ENCODE results near the gene ARHGEF38.

ARHGEF38 gene

GRCh38 chr4:105588252-105588651 lies 35.8 kb downstream of the ARHGEF38 start:
- Histone ChIP-seq H3K27me3 (ENCODE audit: control insufficient read depth in 5 of 5, insufficient read depth in 4 of 5, low read length in 5 of 5) (no peaks in the 10 kb centered on the region), H3K27ac (ENCODE audit: low read depth, low read length) (no peak overlapping the region), H3K4me3 (ENCODE audit: low read depth in 1 of 5, low read length in 5 of 5) (no peak overlapping the region), H3K36me3 (ENCODE audit: control insufficient read depth in 5 of 5, insufficient read depth in 5 of 5, low read length in 5 of 5) (no peaks in the 10 kb centered on the region), H3K9me3 (ENCODE audit: control insufficient read depth in 5 of 5, low read length in 5 of 5) (no peaks in the 10 kb centered on the region), H3K9ac (ENCODE audit: low read length in 5 of 5) (no peak overlapping the region), H3K4me1 (ENCODE audit: control insufficient read depth in 5 of 5, insufficient read depth in 5 of 5, low read length in 5 of 5) (no peaks in the 10 kb centered on the region)

DNA sequence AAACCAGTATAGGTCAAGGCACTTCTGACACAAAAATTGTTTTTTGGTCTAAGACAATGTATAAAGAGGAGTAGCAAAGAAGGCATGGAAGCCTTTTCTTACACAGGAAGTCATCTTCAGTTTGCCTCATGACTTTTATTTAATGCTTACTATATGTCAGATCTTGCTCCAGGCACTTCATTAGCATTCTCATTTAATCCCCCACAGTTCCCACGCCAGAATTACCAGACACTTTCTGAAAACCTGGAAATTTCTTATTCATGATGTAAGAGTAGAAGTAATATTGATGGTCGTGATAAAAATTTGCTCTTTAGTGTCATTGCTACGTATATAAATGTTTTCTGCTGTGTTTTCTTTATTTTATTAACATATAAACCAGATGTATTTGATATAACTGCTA lies 39.2 kb downstream of the ARHGEF38 start:
- H3K27me3 ChIP-seq (ENCODE audit: control insufficient read depth in 5 of 5, insufficient read depth in 4 of 5, low read length in 5 of 5): peaks cover 0 to 2% (median 0%) of the 10 kb centered on the region in 5 donors
- H3K9me3 ChIP-seq (ENCODE audit: control insufficient read depth in 5 of 5, low read length in 5 of 5): no peaks in the 10 kb centered on the region
- no peak overlapping the region for H3K27ac ChIP-seq (ENCODE audit: low read depth, low read length)
- H3K4me3 ChIP-seq (ENCODE audit: low read depth in 1 of 5, low read length in 5 of 5): no peak overlapping the region
- H3K9ac ChIP-seq (ENCODE audit: low read length in 5 of 5): no peak overlapping the region
- no peaks in the 10 kb centered on the region for H3K36me3 ChIP-seq (ENCODE audit: control insufficient read depth in 5 of 5, insufficient read depth in 5 of 5, low read length in 5 of 5)
- H3K4me1 ChIP-seq (ENCODE audit: control insufficient read depth in 5 of 5, insufficient read depth in 5 of 5, low read length in 5 of 5): no peaks in the 10 kb centered on the region

- Histone ChIP-seq H3K9me3 (ENCODE audit: control insufficient read depth in 5 of 5, low read length in 5 of 5) (no peaks in the 10 kb centered on the region), H3K36me3 (ENCODE audit: control insufficient read depth in 5 of 5, insufficient read depth in 5 of 5, low read length in 5 of 5) (no peaks in the 10 kb centered on the region), H3K27me3 (ENCODE audit: control insufficient read depth in 5 of 5, insufficient read depth in 4 of 5, low read length in 5 of 5) (peaks cover 0 to 2% (median 0%) of the 10 kb centered on the region in 5 donors), H3K4me3 (ENCODE audit: low read depth in 1 of 5, low read length in 5 of 5) (no peak overlapping the region), H3K4me1 (ENCODE audit: control insufficient read depth in 5 of 5, insufficient read depth in 5 of 5, low read length in 5 of 5) (no peaks in the 10 kb centered on the region), H3K9ac (ENCODE audit: low read length in 5 of 5) (no peak overlapping the region), H3K27ac (ENCODE audit: low read depth, low read length) (no peak overlapping the region)
Measured at GRCh38 chr4:105594099-105595010, 41.9 kb downstream of the ARHGEF38 start.

DNA sequence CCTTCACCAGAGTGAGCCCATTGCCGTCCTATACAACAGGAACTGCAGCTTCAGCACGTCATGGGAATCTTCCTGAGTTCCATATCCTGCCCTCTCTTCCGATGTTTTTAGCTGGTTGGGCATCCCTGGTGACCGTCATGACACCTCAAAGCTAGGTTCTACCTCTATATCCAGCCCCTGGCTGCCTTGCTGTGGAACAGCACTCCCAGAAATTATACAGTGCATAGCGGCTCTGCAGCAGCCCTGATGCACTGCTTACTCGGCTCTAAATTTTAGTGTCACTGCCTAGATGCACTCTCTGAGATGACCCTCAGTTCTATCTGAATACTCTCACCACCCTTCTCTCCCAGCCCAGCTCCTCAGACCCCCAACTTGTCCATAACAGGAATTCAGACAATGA lies 44.3 kb downstream of the ARHGEF38 start:
- no peak overlapping the region for H3K9ac ChIP-seq (ENCODE audit: low read length in 5 of 5)
- no peak overlapping the region for H3K4me3 ChIP-seq (ENCODE audit: low read depth in 1 of 5, low read length in 5 of 5)
- no peak overlapping the region for H3K27ac ChIP-seq (ENCODE audit: low read depth, low read length)
- H3K4me1 ChIP-seq (ENCODE audit: control insufficient read depth in 5 of 5, insufficient read depth in 5 of 5, low read length in 5 of 5): no peaks in the 10 kb centered on the region
- peaks cover 0 to 2% (median 0%) of the 10 kb centered on the region in 5 donors for H3K27me3 ChIP-seq (ENCODE audit: control insufficient read depth in 5 of 5, insufficient read depth in 4 of 5, low read length in 5 of 5)
- no peaks in the 10 kb centered on the region for H3K9me3 ChIP-seq (ENCODE audit: control insufficient read depth in 5 of 5, low read length in 5 of 5)
- no peaks in the 10 kb centered on the region for H3K36me3 ChIP-seq (ENCODE audit: control insufficient read depth in 5 of 5, insufficient read depth in 5 of 5, low read length in 5 of 5)

DNA sequence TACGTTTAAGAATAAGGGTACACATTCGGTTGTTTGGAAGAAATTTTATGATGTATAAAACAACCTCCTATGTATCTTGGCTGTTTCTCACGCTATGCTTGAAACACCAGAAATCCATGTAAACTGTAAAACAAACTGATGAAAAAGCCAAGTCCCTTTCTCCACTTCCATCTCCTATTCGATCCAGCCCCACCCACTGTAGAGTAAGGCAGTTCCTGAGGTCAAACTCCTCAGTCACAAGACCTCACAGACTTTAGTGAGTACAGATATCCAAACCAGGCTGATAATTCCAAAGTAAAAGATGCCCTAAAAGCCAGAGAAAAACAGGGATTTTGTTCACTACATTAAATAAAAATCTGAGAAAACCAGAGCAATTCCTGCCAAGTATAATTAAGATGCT lies 45.6 kb downstream of the ARHGEF38 start:
- no peak overlapping the region for H3K27ac ChIP-seq (ENCODE audit: low read depth, low read length)
- H3K27me3 ChIP-seq (ENCODE audit: control insufficient read depth in 5 of 5, insufficient read depth in 4 of 5, low read length in 5 of 5): peaks cover 0 to 2% (median 0%) of the 10 kb centered on the region in 5 donors
- H3K4me1 ChIP-seq (ENCODE audit: control insufficient read depth in 5 of 5, insufficient read depth in 5 of 5, low read length in 5 of 5): no peaks in the 10 kb centered on the region
- H3K36me3 ChIP-seq (ENCODE audit: control insufficient read depth in 5 of 5, insufficient read depth in 5 of 5, low read length in 5 of 5): no peaks in the 10 kb centered on the region
- H3K9ac ChIP-seq (ENCODE audit: low read length in 5 of 5): no peak overlapping the region
- H3K4me3 ChIP-seq (ENCODE audit: low read depth in 1 of 5, low read length in 5 of 5): no peak overlapping the region
- H3K9me3 ChIP-seq (ENCODE audit: control insufficient read depth in 5 of 5, low read length in 5 of 5): no peaks in the 10 kb centered on the region

GRCh38 chr4:105598787-105599186 lies 46.4 kb downstream of the ARHGEF38 start:
- Histone ChIP-seq H3K9ac (ENCODE audit: low read length in 5 of 5) (no peak overlapping the region), H3K9me3 (ENCODE audit: control insufficient read depth in 5 of 5, low read length in 5 of 5) (no peaks in the 10 kb centered on the region), H3K36me3 (ENCODE audit: control insufficient read depth in 5 of 5, insufficient read depth in 5 of 5, low read length in 5 of 5) (no peaks in the 10 kb centered on the region), H3K4me1 (ENCODE audit: control insufficient read depth in 5 of 5, insufficient read depth in 5 of 5, low read length in 5 of 5) (no peaks in the 10 kb centered on the region), H3K27ac (ENCODE audit: low read depth, low read length) (no peak overlapping the region), H3K4me3 (ENCODE audit: low read depth in 1 of 5, low read length in 5 of 5) (no peak overlapping the region), H3K27me3 (ENCODE audit: control insufficient read depth in 5 of 5, insufficient read depth in 4 of 5, low read length in 5 of 5) (peaks cover 0 to 2% (median 0%) of the 10 kb centered on the region in 5 donors)

- no peak overlapping the region for H3K4me3 ChIP-seq (ENCODE audit: low read depth in 1 of 5, low read length in 5 of 5)
- no peak overlapping the region for H3K9ac ChIP-seq (ENCODE audit: low read length in 5 of 5)
- H3K27me3 ChIP-seq (ENCODE audit: control insufficient read depth in 5 of 5, insufficient read depth in 4 of 5, low read length in 5 of 5): peaks cover 0 to 2% (median 0%) of the 10 kb centered on the region in 5 donors
- H3K4me1 ChIP-seq (ENCODE audit: control insufficient read depth in 5 of 5, insufficient read depth in 5 of 5, low read length in 5 of 5): no peaks in the 10 kb centered on the region
- H3K36me3 ChIP-seq (ENCODE audit: control insufficient read depth in 5 of 5, insufficient read depth in 5 of 5, low read length in 5 of 5): no peaks in the 10 kb centered on the region
- H3K27ac ChIP-seq (ENCODE audit: low read depth, low read length): no peak overlapping the region
- H3K9me3 ChIP-seq (ENCODE audit: control insufficient read depth in 5 of 5, low read length in 5 of 5): no peaks in the 10 kb centered on the region
Measured at GRCh38 chr4:105599482-105599881, 47.1 kb downstream of the ARHGEF38 start.

GRCh38 chr4:105599932-105600655 lies 47.7 kb downstream of the ARHGEF38 start:
- no peak overlapping the region for H3K27ac ChIP-seq (ENCODE audit: low read depth, low read length)
- no peak overlapping the region for H3K4me3 ChIP-seq (ENCODE audit: low read depth in 1 of 5, low read length in 5 of 5)
- no peaks in the 10 kb centered on the region for H3K9me3 ChIP-seq (ENCODE audit: control insufficient read depth in 5 of 5, low read length in 5 of 5)
- H3K9ac ChIP-seq (ENCODE audit: low read length in 5 of 5): no peak overlapping the region
- peaks cover 0 to 2% (median 0%) of the 10 kb centered on the region in 5 donors for H3K27me3 ChIP-seq (ENCODE audit: control insufficient read depth in 5 of 5, insufficient read depth in 4 of 5, low read length in 5 of 5)
- H3K4me1 ChIP-seq (ENCODE audit: control insufficient read depth in 5 of 5, insufficient read depth in 5 of 5, low read length in 5 of 5): no peaks in the 10 kb centered on the region
- H3K36me3 ChIP-seq (ENCODE audit: control insufficient read depth in 5 of 5, insufficient read depth in 5 of 5, low read length in 5 of 5): no peaks in the 10 kb centered on the region

DNA sequence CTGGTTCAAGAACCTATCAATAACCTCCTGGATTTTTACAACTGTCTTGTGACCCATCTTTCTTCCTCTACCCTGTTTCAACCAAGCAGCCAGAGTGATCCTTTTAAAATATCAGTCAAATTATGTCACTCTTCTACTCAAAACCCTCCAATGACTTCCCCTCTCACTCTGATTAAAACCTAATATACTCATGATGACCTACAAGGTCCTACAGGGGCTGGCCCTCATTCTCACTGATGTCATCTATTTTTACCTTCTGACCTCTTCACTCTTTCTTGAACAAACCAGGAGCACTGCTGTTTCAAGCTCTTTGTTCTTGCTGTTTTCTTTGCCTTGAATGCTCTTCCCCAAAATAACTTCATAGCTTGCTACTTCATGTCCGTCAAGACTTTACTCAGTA lies 48.5 kb downstream of the ARHGEF38 start:
- no peaks in the 10 kb centered on the region for H3K36me3 ChIP-seq (ENCODE audit: control insufficient read depth in 5 of 5, insufficient read depth in 5 of 5, low read length in 5 of 5)
- no peak overlapping the region for H3K4me3 ChIP-seq (ENCODE audit: low read depth in 1 of 5, low read length in 5 of 5)
- H3K9me3 ChIP-seq (ENCODE audit: control insufficient read depth in 5 of 5, low read length in 5 of 5): no peaks in the 10 kb centered on the region
- H3K27me3 ChIP-seq (ENCODE audit: control insufficient read depth in 5 of 5, insufficient read depth in 4 of 5, low read length in 5 of 5): peaks cover 0 to 2% (median 0%) of the 10 kb centered on the region in 5 donors
- no peaks in the 10 kb centered on the region for H3K4me1 ChIP-seq (ENCODE audit: control insufficient read depth in 5 of 5, insufficient read depth in 5 of 5, low read length in 5 of 5)
- H3K9ac ChIP-seq (ENCODE audit: low read length in 5 of 5): no peak overlapping the region
- H3K27ac ChIP-seq (ENCODE audit: low read depth, low read length): no peak overlapping the region

- H3K4me3 ChIP-seq (ENCODE audit: low read depth in 1 of 5, low read length in 5 of 5): no peak overlapping the region
- no peak overlapping the region for H3K9ac ChIP-seq (ENCODE audit: low read length in 5 of 5)
- H3K4me1 ChIP-seq (ENCODE audit: control insufficient read depth in 5 of 5, insufficient read depth in 5 of 5, low read length in 5 of 5): no peaks in the 10 kb centered on the region
- H3K27ac ChIP-seq (ENCODE audit: low read depth, low read length): no peak overlapping the region
- no peaks in the 10 kb centered on the region for H3K36me3 ChIP-seq (ENCODE audit: control insufficient read depth in 5 of 5, insufficient read depth in 5 of 5, low read length in 5 of 5)
- no peaks in the 10 kb centered on the region for H3K9me3 ChIP-seq (ENCODE audit: control insufficient read depth in 5 of 5, low read length in 5 of 5)
- H3K27me3 ChIP-seq (ENCODE audit: control insufficient read depth in 5 of 5, insufficient read depth in 4 of 5, low read length in 5 of 5): no peaks in the 10 kb centered on the region
Measured at GRCh38 chr4:105601406-105601805, 49.0 kb downstream of the ARHGEF38 start.
